ENCODE data around the gene LRBA.

- no peak for TF ChIP-seq CTCF (IDR thresholded peaks at IDR 0.05; ENCODE audit: low read length)
- TF ChIP-seq EZH2 (optimal IDR thresholded peaks at IDR 0.05; ENCODE audit: low read depth, low read length), result no peak
- TF ChIP-seq EZH2phosphoT487 (IDR thresholded peaks at IDR 0.05; ENCODE audit: low read length), result no peak
These were observed 474.1 kb downstream of the LRBA start for GRCh38 chr4:150540959-150541360.

Measured in MM.1S (cell line).